K562 (cell line): ENCODE data around the gene PRPF8. TPM values are rescaled to one million over a fixed set of nuclear protein-coding genes. Genes with fewer than 3 reads are reported as not detected.

ENCODE experiments used
- CCNT2 ChIP-seq: IDR thresholded peaks from 2 replicates; pipeline ENCODE4 v1.6.1; 2011; ENCODE audit warnings: borderline replicate concordance, low read depth, mild to moderate bottlenecking, moderate library complexity, mixed read lengths, low read length; ENCODE audit not compliant: insufficient read length; ENCODE audit errors: extremely low read depth
- CEBPG ChIP-seq, 3 experiments: fragments of 200-800 bp in 1 of 3; sonication (Bioruptor generic) in 1 of 3; sonication (generic) in 1 of 3; formaldehyde crosslinking in 1 of 3; IDR thresholded peaks in 2 of 3; conservative IDR thresholded peaks in 1 of 3; 2 replicates each; pipeline versions ENCODE4 v1.6.1 to v1.8.0; 2016 to 2022; ENCODE audit warnings: missing compliant biosample characterization in 2 of 3, missing genetic modification characterization in 2 of 3, mild to moderate bottlenecking in 1 of 3, missing genetic modification reagents in 1 of 3
- HDAC6 ChIP-seq: IDR thresholded peaks from 2 replicates; pipeline ENCODE4 v1.6.1; 2012; ENCODE audit warnings: low read depth, mild to moderate bottlenecking, control low read depth, inconsistent platforms, low read length, moderate library complexity
- HINFP ChIP-seq: fragments of 450-650 bp; conservative IDR thresholded peaks from 2 replicates; pipeline ENCODE4 v1.6.1; 2016; ENCODE audit warnings: missing genetic modification characterization, low read depth, mild to moderate bottlenecking, control low read depth, missing compliant biosample characterization
- MXI1 ChIP-seq: IDR thresholded peaks from 2 replicates; pipeline ENCODE4 v1.6.1; 2011; ENCODE audit warnings: low read depth, mild to moderate bottlenecking, improper control_type of control experiment, low read length
- NR2C2 ChIP-seq, 2 experiments: fragments of 200-800 bp in 1 of 2; sonication (Bioruptor generic) in 1 of 2; sonication (generic) in 1 of 2; formaldehyde crosslinking in 1 of 2; IDR thresholded peaks; 2 replicates each; pipeline versions ENCODE4 v1.6.1 to v1.8.0; 2016 to 2022; ENCODE audit warnings: mild to moderate bottlenecking in 1 of 2, missing compliant biosample characterization in 1 of 2, missing genetic modification characterization in 1 of 2, missing genetic modification reagents in 1 of 2
- RBM39 ChIP-seq: fragments of 200-400 bp; formaldehyde crosslinking; optimal IDR thresholded peaks from 2 replicates; pipeline ENCODE3; 2018; ENCODE audit warnings: low read depth, low read length
- TAL1 ChIP-seq: fragments of 450-650 bp; IDR thresholded peaks from 2 replicates; pipeline ENCODE4 v1.6.1; 2016; ENCODE audit warnings: mild to moderate bottlenecking
- ZNF280B ChIP-seq: fragments of 250-450 bp; sonication (Bioruptor Pico); IDR thresholded peaks from 2 replicates; pipeline ENCODE4 v1.5.1; 2021; ENCODE audit warnings: mild to moderate bottlenecking
- ZNF431 ChIP-seq: sonication (generic); formaldehyde crosslinking; IDR thresholded peaks from 2 replicates; pipeline ENCODE4 v1.8.0; 2022; ENCODE audit warnings: mild to moderate bottlenecking, missing genetic modification reagents
- ZNF444 ChIP-seq: fragments of 250-450 bp; sonication (Bioruptor Pico); IDR thresholded peaks from 2 replicates; pipeline ENCODE4 v1.4.0; 2020; ENCODE audit warnings: mild to moderate bottlenecking, moderate library complexity
- polyA plus RNA-seq, 8 experiments: library from polyadenylated mRNA; depleted of rRNA in 4 of 8; stranded (reverse) in 5 of 8; unstranded in 3 of 8; fragments of >200 nt; fragmentation: Nextera tagmentation in 2 of 8; fragmentation: Illumina TruSeq in 1 of 8; extraction: Ambion mirVana in 2 of 8; extraction: Trizol in 1 of 8; gene quantifications; 2 replicates each; pipeline versions ENCODE4 v1.2.1 to v1.2.3, GENCODE V29; 2011 to 2014; ENCODE audit warnings: inconsistent platforms in 1 of 8, missing spikeins in 1 of 8
- total RNA-seq, 7 experiments: library from RNA; depleted of rRNA in 6 of 7; stranded (reverse); fragments of >200 nt in 6 of 7; fragmentation: Illumina TruSeq in 2 of 7; extraction: Trizol in 2 of 7; gene quantifications; 2 replicates each; pipeline versions ENCODE4 v1.2.1 to v1.2.3, GENCODE V29; 2011 to 2021; ENCODE audit warnings: low replicate concordance in 1 of 7
- TF ChIP-seq, protein P1 (sequence below): sonication (generic); formaldehyde crosslinking; IDR thresholded peaks from 2 replicates; pipeline ENCODE4 v1.8.1; 2023; ENCODE audit warnings: mild to moderate bottlenecking, missing genetic modification reagents

The PRPF8 gene
- total and polyA plus RNA-seq, 9 of the 15 experiments (the other 6 are each of a cell fraction or from before 2014, with no cell fraction given), result 64.3 to 294 (median 85.9) TPM

DNA sequence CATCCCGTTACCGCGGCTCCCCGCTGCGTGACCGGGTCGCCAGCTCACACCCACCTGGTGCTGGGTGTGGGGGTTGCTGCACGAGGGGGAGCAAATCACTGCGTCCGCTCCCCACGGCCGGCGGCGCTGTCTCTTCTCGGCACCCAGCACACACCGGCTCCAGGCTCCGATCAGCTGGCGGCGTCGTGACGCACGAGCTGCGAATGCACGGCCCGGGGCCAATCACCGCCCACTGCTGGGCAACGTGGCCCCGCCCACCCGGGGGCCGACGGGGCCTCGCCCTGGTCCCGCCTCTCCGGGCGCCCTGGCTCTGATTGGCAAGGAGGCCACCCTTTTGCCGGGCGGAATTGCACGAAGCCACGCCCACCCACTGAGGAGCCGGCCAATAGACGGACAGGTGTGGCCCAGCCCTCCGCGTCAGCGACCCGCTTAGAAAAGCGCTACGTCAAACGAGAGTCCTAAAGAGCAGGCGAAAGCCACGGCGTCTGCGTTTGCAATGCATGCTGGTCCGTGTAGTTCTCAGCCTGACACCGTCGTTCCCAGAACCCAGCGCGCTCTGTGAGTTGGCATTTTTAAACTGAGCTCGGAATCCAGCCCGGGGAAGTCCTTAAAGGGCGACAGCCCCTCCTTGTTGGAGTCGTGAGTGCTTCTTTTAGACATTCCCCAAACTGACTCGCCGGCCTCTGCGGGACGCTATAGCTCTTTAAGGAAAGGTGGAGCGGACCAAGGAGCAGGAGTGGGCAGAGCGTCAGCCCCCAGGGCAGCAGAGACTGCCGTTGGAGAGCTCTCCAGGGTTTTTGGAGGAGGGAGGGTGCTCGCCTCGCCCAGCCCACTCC is 31.6 kb upstream of the PRPF8 start (continued):
- TF ChIP-seq HINFP (no peak), ZNF280B (CRISPR knock-in tag) (no peak), CEBPG (CRISPR knock-in tag; IDR thresholded peaks at IDR 0.05) (no peak), CEBPG (tag; conservative IDR thresholded peaks at IDR 0.05 in 1 of 2, IDR thresholded peaks at IDR 0.05 in 1 of 2) (no peak), TAL1 (no peak), CCNT2 (peak; percentile 45), MXI1 (no peak), ZNF431 (no peak), RBM39 (no peak), NR2C2 (CRISPR knock-in tag; IDR thresholded peaks at IDR 0.05) (no peak), NR2C2 (tag; IDR thresholded peaks at IDR 0.05) (no peak), ZNF444 (CRISPR knock-in tag) (no peak), HDAC6 (no peak)
- TF ChIP-seq, protein P1, sequence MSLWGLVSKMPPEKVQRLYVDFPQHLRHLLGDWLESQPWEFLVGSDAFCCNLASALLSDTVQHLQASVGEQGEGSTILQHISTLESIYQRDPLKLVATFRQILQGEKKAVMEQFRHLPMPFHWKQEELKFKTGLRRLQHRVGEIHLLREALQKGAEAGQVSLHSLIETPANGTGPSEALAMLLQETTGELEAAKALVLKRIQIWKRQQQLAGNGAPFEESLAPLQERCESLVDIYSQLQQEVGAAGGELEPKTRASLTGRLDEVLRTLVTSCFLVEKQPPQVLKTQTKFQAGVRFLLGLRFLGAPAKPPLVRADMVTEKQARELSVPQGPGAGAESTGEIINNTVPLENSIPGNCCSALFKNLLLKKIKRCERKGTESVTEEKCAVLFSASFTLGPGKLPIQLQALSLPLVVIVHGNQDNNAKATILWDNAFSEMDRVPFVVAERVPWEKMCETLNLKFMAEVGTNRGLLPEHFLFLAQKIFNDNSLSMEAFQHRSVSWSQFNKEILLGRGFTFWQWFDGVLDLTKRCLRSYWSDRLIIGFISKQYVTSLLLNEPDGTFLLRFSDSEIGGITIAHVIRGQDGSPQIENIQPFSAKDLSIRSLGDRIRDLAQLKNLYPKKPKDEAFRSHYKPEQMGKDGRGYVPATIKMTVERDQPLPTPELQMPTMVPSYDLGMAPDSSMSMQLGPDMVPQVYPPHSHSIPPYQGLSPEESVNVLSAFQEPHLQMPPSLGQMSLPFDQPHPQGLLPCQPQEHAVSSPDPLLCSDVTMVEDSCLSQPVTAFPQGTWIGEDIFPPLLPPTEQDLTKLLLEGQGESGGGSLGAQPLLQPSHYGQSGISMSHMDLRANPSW (CRISPR knock-in tag), result no peak
